B cell (primary cell): ENCODE results near the gene GHR. TPM values are rescaled to one million over a fixed set of nuclear protein-coding genes. Genes with fewer than 3 reads are reported as not detected.

Experiments
- ATAC-seq: fragments of 200-7000 bp; cut with Tn5 transposase; one replicate; pipeline ENCODE4 v1.10.0; 2021; ENCODE audit warnings: low read depth, mild to moderate bottlenecking, moderate number of reproducible peaks, moderate library complexity
- CTCF ChIA-PET: fragments of 350-600 bp; sonication (Branson Sonifier 250); formaldehyde crosslinking; loops from one replicate; lab custom pipeline; 2021; ENCODE audit warnings: antibody characterized with exemption, inconsistent platforms; lab: Charles Lee
- POLR2A ChIA-PET: fragments of 350-600 bp; sonication (Branson Sonifier 250); formaldehyde crosslinking; loops from one replicate; lab custom pipeline; 2021; ENCODE audit warnings: antibody characterized with exemption; lab: Charles Lee
- DNase-seq: peaks from one replicate; pipeline ENCODE4 v3.0.0; 2013
- H2AFZ ChIP-seq: 2 replicates; pipeline ENCODE4 v1.6.1; 2012; ENCODE audit warnings: mild to moderate bottlenecking, low read depth, low read length; ENCODE audit not compliant: insufficient read depth, poor library complexity, severe bottlenecking
- H3K27ac ChIP-seq, 2 donors: 1 replicate in 1 of 2; 2 replicates in 1 of 2; pipeline ENCODE4 v1.5.1; 2012 to 2013; ENCODE audit warnings: low read length in 2 of 2, mild to moderate bottlenecking in 2 of 2, moderate library complexity in 1 of 2
- H3K27me3 ChIP-seq, 4 experiments: fragments of 200-600 bp in 1 of 4; sonication (generic) in 1 of 4; replicated peaks in 1 of 4; 1 replicate in 2 of 4; 2 replicates in 2 of 4; pipeline versions ENCODE4 v1.6.1 to v1.7.0; 2013 to 2016; ENCODE audit warnings: low read length in 3 of 4, mild to moderate bottlenecking in 2 of 4, mixed read lengths in 1 of 4, moderate library complexity in 1 of 4; ENCODE audit not compliant: insufficient read depth in 4 of 4, control insufficient read depth in 3 of 4; ENCODE audit errors: control extremely low read depth in 1 of 4
- H3K36me3 ChIP-seq, 2 experiments: replicated peaks in 1 of 2; 1 replicate in 1 of 2; 2 replicates in 1 of 2; pipeline versions ENCODE4 v1.6.1 to v1.7.1; 2013; ENCODE audit warnings: low read length in 1 of 2; ENCODE audit not compliant: insufficient read depth in 2 of 2, control insufficient read depth in 1 of 2; ENCODE audit errors: control extremely low read depth in 1 of 2, extremely low read depth in 1 of 2
- H3K4me1 ChIP-seq, 2 donors: fragments of 200-600 bp in 1 of 2; sonication (generic) in 1 of 2; 1 replicate in 1 of 2; 2 replicates in 1 of 2; pipeline versions ENCODE4 v1.5.1 to v1.6.1; 2013 to 2017; ENCODE audit warnings: low read length in 2 of 2; ENCODE audit not compliant: control insufficient read depth in 2 of 2, insufficient read depth in 2 of 2
- H3K4me2 ChIP-seq: replicated peaks from 2 replicates; pipeline ENCODE3; 2012; ENCODE audit warnings: mild to moderate bottlenecking, low read depth, low read length; ENCODE audit not compliant: poor library complexity, severe bottlenecking
- H3K4me3 ChIP-seq, 5 experiments: fragments of 200-600 bp in 1 of 5; sonication (generic) in 1 of 5; 1 replicate in 3 of 5; 2 replicates in 2 of 5; pipeline versions ENCODE4 v1.5.1 to v1.7.0; 2011 to 2016; ENCODE audit warnings: low read length in 4 of 5, mild to moderate bottlenecking in 4 of 5, low read depth in 2 of 5, control low read depth in 1 of 5, moderate library complexity in 1 of 5; ENCODE audit not compliant: insufficient read depth in 1 of 5; ENCODE audit errors: control extremely low read depth in 1 of 5, extremely low read depth in 1 of 5
- H3K79me2 ChIP-seq: fragments of 200-600 bp; sonication (generic); one replicate; pipeline ENCODE4 v1.6.0; 2016; ENCODE audit warnings: low read length; ENCODE audit not compliant: control insufficient read depth, insufficient read depth
- H3K9ac ChIP-seq: fragments of 200-600 bp; sonication (generic); 2 replicates; pipeline ENCODE4 v1.6.1; 2017; ENCODE audit warnings: mild to moderate bottlenecking, low read length, moderate library complexity
- H3K9me3 ChIP-seq, 3 donors: one replicate each; pipeline versions ENCODE4 v1.6.1 to v1.7.1; 2013; ENCODE audit warnings: low read length in 2 of 3; ENCODE audit not compliant: control insufficient read depth in 2 of 3, insufficient read depth in 1 of 3; ENCODE audit errors: control extremely low read depth in 1 of 3
- H4K20me1 ChIP-seq: 2 replicates; pipeline ENCODE4 v1.6.0; 2012; ENCODE audit warnings: mild to moderate bottlenecking, low read length; ENCODE audit not compliant: insufficient read depth, control insufficient read depth, poor library complexity, severe bottlenecking
- H3K27ac Mint-ChIP-seq: one replicate; pipeline ENCODE4 v1.8.0; 2021; ENCODE audit warnings: mixed read lengths
- H3K27me3 Mint-ChIP-seq: one replicate; pipeline ENCODE4 v1.8.0; 2021; ENCODE audit warnings: mixed read lengths
- H3K4me1 Mint-ChIP-seq: one replicate; pipeline ENCODE4 v1.8.0; 2021; ENCODE audit warnings: mixed read lengths
- H3K4me3 Mint-ChIP-seq: one replicate; pipeline ENCODE4 v1.8.0; 2021; ENCODE audit warnings: mixed read lengths
- H3K9me3 Mint-ChIP-seq: one replicate; pipeline ENCODE4 v1.8.0; 2022; ENCODE audit warnings: mixed read lengths; ENCODE audit not compliant: insufficient read depth
- CTCF ChIP-seq: fragments of 200-600 bp; IDR thresholded peaks from one replicate; pipeline ENCODE4 v1.8.0; 2022; ENCODE audit warnings: antibody characterized with exemption, mild to moderate bottlenecking
- EZH2 ChIP-seq: IDR thresholded peaks from 2 replicates; pipeline ENCODE4 v1.6.1; 2012; ENCODE audit warnings: borderline replicate concordance, low read depth, mild to moderate bottlenecking, moderate library complexity, low read length; ENCODE audit not compliant: insufficient read depth, poor library complexity, severe bottlenecking
- WGBS: methylation state at CpG from one replicate; pipeline ENCODE4 v1.1.5; 2013; ENCODE audit warnings: missing lambda C conversion rate; ENCODE audit not compliant: insufficient coverage; 5-methylcytosine and 5-hydroxymethylcytosine counted together
- intact Hi-C: fragments of 100-400 bp; cut with micrococcal nuclease; formaldehyde crosslinking; loops from one replicate; pipeline ENCODE4 v1.10.0; 2022
- polyA plus RNA-seq: library from polyadenylated mRNA; depleted of rRNA; stranded (reverse); fragments of >200 nt; gene quantifications from 2 replicates; pipeline ENCODE4 v1.2.3, GENCODE V29; 2012
- total RNA-seq, 2 donors: library from RNA; stranded (reverse); fragments of 120-200 nt in 1 of 2; gene quantifications; 1 replicate in 1 of 2; 2 replicates in 1 of 2; pipeline versions ENCODE4 v1.2.3 to v1.2.4, GENCODE V29; 2013 to 2022

Gene GHR
- total and polyA plus RNA-seq, 2 donors (not counting 1 experiment from before 2014, with no cell fraction given): not detected

GRCh38 chr5:42599106-42599505 lies 175.9 kb downstream of the GHR start:
- TF ChIP-seq CTCF (no peak), EZH2 (no peak)
- Histone ChIP-seq H3K27me3 (no peaks in the 10 kb centered on the region), H4K20me1 (no peaks in the 10 kb centered on the region), H3K27ac (no peak overlapping the region), H3K4me1 (peaks cover 0 to 3% of the 10 kb centered on the region in 2 donors), H3K9ac (no peak overlapping the region), H3K4me2 (no peak overlapping the region), H3K9me3 (no peaks in the 10 kb centered on the region), H2AFZ (no peak overlapping the region), H3K79me2 (no peaks in the 10 kb centered on the region), H3K36me3 (no peaks in the 10 kb centered on the region), H3K4me3 (no peak overlapping the region)
- intact Hi-C loops: no loop called here
- Mint-ChIP-seq H3K27ac (no peak overlapping the region), H3K4me1 (peaks cover 2% of the 10 kb centered on the region), H3K9me3 (no peaks in the 10 kb centered on the region), H3K27me3 (no peaks in the 10 kb centered on the region), H3K4me3 (no peak overlapping the region)
- POLR2A ChIA-PET: no interaction called here
- DNase-seq (no peak), ATAC-seq (no peak)
- CTCF ChIA-PET: no interaction called here
- 86% methylated on average over 1 of the region's 3 CpGs for WGBS

- TF ChIP-seq EZH2 (no peak), CTCF (no peak)
- H3K9me3 Mint-ChIP-seq: no peaks in the 10 kb centered on the region
- Histone ChIP-seq H3K4me1 (peaks cover 0 to 3% of the 10 kb centered on the region in 2 donors), H3K36me3 (no peaks in the 10 kb centered on the region), H3K4me2 (no peak overlapping the region), H3K9ac (no peak overlapping the region), H3K79me2 (no peaks in the 10 kb centered on the region), H3K27ac (no peak overlapping the region), H3K4me3 (no peak overlapping the region), H4K20me1 (no peaks in the 10 kb centered on the region), H2AFZ (no peak overlapping the region), H3K9me3 (no peaks in the 10 kb centered on the region), H3K27me3 (no peaks in the 10 kb centered on the region)
- no peaks in the 10 kb centered on the region for H3K27me3 Mint-ChIP-seq
- no peak overlapping the region for H3K27ac Mint-ChIP-seq
- intact Hi-C loops: no loop called here
- ChIA-PET CTCF (interaction anchor here (0.6 to 1.0 kb wide), 2 partner anchors 15 to 56 kb away, joined by 3 to 5 read pairs; no protein-coding TSS in a partner anchor), POLR2A (no interaction called here)
- no peak for DNase-seq
- no CpG with 5 or more reads among the region's 1 CpG for WGBS
- H3K4me1 Mint-ChIP-seq: peaks cover 2% of the 10 kb centered on the region
- no peak overlapping the region for H3K4me3 Mint-ChIP-seq
- no peak for ATAC-seq
Measured at GRCh38 chr5:42600441-42600840, 177.2 kb downstream of the GHR start.
